DND-41 (cell line): Measurements from ENCODE around the gene NUP133.

Experiments used
- EZH2 ChIP-seq: IDR thresholded peaks from 3 replicates; pipeline ENCODE4 v1.6.1; 2012; ENCODE audit warnings: borderline replicate concordance, low read depth, mild to moderate bottlenecking, moderate library complexity, low read length, inconsistent platforms; ENCODE audit not compliant: severe bottlenecking
- TF ChIP-seq, protein P1 (sequence below): IDR thresholded peaks from 2 replicates; pipeline ENCODE4 v1.5.1; 2012; ENCODE audit warnings: borderline replicate concordance, low read length, moderate library complexity, mild to moderate bottlenecking; ENCODE audit not compliant: poor library complexity, severe bottlenecking; ENCODE audit errors: extremely low read depth

- TF ChIP-seq, protein P1, sequence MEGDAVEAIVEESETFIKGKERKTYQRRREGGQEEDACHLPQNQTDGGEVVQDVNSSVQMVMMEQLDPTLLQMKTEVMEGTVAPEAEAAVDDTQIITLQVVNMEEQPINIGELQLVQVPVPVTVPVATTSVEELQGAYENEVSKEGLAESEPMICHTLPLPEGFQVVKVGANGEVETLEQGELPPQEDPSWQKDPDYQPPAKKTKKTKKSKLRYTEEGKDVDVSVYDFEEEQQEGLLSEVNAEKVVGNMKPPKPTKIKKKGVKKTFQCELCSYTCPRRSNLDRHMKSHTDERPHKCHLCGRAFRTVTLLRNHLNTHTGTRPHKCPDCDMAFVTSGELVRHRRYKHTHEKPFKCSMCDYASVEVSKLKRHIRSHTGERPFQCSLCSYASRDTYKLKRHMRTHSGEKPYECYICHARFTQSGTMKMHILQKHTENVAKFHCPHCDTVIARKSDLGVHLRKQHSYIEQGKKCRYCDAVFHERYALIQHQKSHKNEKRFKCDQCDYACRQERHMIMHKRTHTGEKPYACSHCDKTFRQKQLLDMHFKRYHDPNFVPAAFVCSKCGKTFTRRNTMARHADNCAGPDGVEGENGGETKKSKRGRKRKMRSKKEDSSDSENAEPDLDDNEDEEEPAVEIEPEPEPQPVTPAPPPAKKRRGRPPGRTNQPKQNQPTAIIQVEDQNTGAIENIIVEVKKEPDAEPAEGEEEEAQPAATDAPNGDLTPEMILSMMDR, result no peak
- TF ChIP-seq EZH2, result no peak
These were observed 79.9 kb downstream of the NUP133 start for GRCh38 chr1:229428256-229428655.
